Renal cortex interstitium (tissue), 11 donors: Measurements from ENCODE around the gene ATP6V1G2. TPM values are rescaled to one million over a fixed set of nuclear protein-coding genes. Genes with fewer than 3 reads are reported as not detected.

Experiments
- DNase-seq, 11 donors: peaks; one replicate each; pipeline ENCODE4 v3.0.0-alpha.2; 2013; ENCODE audit warnings: low read depth in 9 of 11, low spot score in 4 of 11; ENCODE audit errors: extremely low read depth in 1 of 11
- polyA plus RNA-seq, 3 donors: library from polyadenylated mRNA; unstranded; fragments of 120-200 nt; gene quantifications; one replicate each; pipeline ENCODE4 v1.2.1, GENCODE V29; 2013; ENCODE audit not compliant: insufficient read length in 3 of 3

The ATP6V1G2 gene
- polyA plus RNA-seq, 3 donors: 5.9 to 11.5 (median 11.0) TPM

DNA sequence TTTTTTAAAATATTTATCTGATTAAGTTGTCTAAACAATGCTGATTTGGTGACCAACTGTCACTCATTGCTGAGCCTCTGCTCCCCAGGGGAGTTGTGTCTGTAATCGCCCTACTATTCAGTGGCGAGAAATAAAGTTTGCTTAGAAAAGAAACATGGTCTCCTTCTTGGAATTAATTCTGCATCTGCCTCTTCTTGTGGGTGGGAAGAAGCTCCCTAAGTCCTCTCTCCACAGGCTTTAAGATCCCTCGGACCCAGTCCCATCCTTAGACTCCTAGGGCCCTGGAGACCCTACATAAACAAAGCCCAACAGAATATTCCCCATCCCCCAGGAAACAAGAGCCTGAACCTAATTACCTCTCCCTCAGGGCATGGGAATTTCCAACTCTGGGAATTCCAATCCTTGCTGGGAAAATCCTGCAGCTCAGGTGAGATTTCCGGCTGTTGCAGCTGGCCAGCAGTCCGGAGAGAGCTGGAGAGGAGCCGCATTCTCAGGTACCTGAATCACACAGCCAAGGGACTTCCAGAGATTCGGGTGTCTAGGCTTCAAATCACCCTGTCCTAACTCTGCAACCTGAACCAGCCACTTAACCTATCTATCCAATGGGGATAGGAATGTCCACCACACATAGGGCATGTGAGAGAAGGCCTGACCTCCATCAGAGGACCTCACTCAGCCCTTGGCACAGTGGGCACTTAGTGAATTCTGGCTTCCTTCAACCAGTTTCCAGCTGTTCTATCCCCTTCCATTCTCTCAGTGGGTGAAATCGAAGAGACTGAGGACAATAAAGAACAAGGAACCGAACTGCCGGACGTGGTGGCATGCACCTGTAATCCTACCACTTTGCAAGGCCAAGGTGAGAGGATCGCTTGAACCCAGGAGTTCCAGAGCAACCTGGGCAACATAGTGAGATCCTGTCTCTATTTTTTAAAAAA is 32.0 kb upstream of the ATP6V1G2 start:
- no peak for DNase-seq

DNA sequence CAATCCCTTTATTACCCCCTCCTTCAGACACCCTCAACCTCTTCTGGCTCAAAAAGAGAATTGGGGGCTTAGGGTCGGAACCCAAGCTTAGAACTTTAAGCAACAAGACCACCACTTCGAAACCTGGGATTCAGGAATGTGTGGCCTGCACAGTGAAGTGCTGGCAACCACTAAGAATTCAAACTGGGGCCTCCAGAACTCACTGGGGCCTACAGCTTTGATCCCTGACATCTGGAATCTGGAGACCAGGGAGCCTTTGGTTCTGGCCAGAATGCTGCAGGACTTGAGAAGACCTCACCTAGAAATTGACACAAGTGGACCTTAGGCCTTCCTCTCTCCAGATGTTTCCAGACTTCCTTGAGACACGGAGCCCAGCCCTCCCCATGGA is 31.2 kb upstream of the ATP6V1G2 start:
- no peak for DNase-seq

DNA sequence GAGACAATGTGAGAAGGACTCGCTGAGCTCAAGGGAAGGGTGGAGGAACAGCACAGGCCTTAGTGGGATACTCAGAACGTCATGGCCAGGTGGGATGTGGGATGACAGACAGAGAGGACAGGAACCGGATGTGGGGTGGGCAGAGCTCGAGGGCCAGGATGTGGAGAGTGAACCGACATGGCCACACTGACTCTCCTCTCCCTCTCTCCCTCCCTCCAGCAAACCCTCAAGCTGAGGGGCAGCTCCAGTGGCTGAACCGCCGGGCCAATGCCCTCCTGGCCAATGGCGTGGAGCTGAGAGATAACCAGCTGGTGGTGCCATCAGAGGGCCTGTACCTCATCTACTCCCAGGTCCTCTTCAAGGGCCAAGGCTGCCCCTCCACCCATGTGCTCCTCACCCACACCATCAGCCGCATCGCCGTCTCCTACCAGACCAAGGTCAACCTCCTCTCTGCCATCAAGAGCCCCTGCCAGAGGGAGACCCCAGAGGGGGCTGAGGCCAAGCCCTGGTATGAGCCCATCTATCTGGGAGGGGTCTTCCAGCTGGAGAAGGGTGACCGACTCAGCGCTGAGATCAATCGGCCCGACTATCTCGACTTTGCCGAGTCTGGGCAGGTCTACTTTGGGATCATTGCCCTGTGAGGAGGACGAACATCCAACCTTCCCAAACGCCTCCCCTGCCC is 30.6 kb upstream of the ATP6V1G2 start:
- DNase-seq: no peak

DNA sequence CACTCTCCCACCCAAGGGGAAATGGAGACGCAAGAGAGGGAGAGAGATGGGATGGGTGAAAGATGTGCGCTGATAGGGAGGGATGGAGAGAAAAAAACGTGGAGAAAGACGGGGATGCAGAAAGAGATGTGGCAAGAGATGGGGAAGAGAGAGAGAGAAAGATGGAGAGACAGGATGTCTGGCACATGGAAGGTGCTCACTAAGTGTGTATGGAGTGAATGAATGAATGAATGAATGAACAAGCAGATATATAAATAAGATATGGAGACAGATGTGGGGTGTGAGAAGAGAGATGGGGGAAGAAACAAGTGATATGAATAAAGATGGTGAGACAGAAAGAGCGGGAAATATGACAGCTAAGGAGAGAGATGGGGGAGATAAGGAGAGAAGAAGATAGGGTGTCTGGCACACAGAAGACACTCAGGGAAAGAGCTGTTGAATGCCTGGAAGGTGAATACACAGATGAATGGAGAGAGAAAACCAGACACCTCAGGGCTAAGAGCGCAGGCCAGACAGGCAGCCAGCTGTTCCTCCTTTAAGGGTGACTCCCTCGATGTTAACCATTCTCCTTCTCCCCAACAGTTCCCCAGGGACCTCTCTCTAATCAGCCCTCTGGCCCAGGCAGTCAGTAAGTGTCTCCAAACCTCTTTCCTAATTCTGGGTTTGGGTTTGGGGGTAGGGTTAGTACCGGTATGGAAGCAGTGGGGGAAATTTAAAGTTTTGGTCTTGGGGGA is 29.7 kb upstream of the ATP6V1G2 start:
- DNase-seq: no peak

DNA sequence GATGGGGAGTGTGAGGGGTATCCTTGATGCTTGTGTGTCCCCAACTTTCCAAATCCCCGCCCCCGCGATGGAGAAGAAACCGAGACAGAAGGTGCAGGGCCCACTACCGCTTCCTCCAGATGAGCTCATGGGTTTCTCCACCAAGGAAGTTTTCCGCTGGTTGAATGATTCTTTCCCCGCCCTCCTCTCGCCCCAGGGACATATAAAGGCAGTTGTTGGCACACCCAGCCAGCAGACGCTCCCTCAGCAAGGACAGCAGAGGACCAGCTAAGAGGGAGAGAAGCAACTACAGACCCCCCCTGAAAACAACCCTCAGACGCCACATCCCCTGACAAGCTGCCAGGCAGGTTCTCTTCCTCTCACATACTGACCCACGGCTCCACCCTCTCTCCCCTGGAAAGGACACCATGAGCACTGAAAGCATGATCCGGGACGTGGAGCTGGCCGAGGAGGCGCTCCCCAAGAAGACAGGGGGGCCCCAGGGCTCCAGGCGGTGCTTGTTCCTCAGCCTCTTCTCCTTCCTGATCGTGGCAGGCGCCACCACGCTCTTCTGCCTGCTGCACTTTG is 29.0 kb upstream of the ATP6V1G2 start, which contains the start of gene TNF:
Gene TNF (plus strand): TSS at position 231 of the 567 bp plus-strand sequence. CDS start 177 bp downstream, at position 408.
- no peak for DNase-seq

DNA sequence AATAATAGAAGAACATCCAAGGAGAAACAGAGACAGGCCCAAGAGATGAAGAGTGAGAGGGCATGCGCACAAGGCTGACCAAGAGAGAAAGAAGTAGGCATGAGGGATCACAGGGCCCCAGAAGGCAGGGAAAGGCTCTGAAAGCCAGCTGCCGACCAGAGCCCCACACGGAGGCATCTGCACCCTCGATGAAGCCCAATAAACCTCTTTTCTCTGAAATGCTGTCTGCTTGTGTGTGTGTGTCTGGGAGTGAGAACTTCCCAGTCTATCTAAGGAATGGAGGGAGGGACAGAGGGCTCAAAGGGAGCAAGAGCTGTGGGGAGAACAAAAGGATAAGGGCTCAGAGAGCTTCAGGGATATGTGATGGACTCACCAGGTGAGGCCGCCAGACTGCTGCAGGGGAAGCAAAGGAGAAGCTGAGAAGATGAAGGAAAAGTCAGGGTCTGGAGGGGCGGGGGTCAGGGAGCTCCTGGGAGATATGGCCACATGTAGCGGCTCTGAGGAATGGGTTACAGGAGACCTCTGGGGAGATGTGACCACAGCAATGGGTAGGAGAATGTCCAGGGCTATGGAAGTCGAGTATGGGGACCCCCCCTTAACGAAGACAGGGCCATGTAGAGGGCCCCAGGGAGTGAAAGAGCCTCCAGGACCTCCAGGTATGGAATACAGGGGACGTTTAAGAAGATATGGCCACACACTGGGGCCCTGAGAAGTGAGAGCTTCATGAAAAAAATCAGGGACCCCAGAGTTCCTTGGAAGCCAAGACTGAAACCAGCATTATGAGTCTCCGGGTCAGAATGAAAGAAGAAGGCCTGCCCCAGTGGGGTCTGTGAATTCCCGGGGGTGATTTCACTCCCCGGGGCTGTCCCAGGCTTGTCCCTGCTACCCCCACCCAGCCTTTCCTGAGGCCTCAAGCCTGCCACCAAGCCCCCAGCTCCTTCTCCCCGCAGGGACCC is 28.0 kb upstream of the ATP6V1G2 start:
- no peak for DNase-seq

DNA sequence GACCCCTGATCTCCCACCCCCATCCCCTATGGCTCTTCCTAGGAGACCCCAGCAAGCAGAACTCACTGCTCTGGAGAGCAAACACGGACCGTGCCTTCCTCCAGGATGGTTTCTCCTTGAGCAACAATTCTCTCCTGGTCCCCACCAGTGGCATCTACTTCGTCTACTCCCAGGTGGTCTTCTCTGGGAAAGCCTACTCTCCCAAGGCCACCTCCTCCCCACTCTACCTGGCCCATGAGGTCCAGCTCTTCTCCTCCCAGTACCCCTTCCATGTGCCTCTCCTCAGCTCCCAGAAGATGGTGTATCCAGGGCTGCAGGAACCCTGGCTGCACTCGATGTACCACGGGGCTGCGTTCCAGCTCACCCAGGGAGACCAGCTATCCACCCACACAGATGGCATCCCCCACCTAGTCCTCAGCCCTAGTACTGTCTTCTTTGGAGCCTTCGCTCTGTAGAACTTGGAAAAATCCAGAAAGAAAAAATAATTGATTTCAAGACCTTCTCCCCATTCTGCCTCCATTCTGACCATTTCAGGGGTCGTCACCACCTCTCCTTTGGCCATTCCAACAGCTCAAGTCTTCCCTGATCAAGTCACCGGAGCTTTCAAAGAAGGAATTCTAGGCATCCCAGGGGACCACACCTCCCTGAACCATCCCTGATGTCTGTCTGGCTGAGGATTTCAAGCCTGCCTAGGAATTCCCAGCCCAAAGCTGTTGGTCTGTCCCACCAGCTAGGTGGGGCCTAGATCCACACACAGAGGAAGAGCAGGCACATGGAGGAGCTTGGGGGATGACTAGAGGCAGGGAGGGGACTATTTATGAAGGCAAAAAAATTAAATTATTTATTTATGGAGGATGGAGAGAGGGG is 27.1 kb upstream of the ATP6V1G2 start:
- no peak for DNase-seq

DNA sequence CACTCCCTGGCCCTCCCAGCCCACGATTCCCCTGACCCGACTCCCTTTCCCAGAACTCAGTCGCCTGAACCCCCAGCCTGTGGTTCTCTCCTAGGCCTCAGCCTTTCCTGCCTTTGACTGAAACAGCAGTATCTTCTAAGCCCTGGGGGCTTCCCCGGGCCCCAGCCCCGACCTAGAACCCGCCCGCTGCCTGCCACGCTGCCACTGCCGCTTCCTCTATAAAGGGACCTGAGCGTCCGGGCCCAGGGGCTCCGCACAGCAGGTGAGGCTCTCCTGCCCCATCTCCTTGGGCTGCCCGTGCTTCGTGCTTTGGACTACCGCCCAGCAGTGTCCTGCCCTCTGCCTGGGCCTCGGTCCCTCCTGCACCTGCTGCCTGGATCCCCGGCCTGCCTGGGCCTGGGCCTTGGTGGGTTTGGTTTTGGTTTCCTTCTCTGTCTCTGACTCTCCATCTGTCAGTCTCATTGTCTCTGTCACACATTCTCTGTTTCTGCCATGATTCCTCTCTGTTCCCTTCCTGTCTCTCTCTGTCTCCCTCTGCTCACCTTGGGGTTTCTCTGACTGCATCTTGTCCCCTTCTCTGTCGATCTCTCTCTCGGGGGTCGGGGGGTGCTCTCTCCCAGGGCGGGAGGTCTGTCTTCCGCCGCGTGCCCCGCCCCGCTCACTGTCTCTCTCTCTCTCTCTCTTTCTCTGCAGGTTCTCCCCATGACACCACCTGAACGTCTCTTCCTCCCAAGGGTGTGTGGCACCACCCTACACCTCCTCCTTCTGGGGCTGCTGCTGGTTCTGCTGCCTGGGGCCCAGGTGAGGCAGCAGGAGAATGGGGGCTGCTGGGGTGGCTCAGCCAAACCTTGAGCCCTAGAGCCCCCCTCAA is 25.9 kb upstream of the ATP6V1G2 start, which contains the start of gene LTA:
Gene LTA (plus strand): TSS at position 249 of the 871 bp plus-strand sequence. CDS start 454 bp downstream, at position 703.
- no peak for DNase-seq

DNA sequence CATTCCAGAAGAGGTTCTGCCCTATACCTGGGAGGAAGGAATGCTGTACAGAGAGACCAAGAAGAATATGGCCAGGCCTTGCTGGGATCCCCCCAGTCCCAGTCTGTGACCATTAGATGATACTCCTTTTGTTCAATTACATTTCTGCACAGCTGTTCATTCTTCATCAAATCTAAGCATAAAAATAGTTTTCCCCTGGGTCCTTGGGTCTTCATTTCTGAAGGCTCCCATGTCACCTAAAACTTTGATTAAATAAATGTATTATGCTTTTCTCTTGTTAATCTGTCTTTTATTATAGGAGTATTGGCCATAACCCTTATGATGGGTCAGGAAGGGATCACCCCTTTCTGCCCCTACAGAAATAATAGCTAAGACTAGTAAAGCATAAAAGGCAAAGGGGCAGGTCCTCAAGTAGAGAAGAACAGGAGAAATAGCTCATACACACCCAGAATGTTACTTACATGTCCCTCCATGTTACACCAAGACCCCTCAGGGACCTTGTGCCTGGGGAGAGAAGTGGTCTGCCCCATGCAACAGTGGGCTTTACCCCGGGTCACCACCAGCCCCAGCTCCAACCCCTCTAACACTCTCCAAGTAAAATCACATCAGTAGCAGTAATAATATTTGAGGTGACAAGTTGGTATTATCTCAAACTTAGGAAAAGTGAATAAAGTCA is 23.6 kb upstream of the ATP6V1G2 start:
- DNase-seq: no peak

DNA sequence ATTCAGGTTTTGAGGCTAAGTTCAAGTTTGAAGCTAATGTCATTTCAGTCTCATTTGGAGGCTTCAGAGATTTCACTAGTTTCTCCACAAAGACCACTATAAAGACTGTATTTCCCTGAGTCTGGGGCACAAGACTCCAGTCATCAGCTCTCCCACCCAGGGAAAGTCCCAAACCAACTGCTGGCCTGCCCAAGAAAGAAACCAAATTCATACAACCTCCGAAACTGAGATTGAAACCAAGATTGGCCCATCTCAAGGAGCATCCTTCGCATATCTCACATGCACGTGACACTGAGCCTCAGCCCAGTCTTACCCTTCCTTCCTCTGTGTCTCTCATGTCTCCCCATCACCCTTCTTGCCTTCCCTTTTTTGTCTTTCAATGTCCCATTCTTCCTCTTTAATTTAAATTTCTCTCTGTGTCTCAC is 22.1 kb upstream of the ATP6V1G2 start:
- DNase-seq: no peak

DNA sequence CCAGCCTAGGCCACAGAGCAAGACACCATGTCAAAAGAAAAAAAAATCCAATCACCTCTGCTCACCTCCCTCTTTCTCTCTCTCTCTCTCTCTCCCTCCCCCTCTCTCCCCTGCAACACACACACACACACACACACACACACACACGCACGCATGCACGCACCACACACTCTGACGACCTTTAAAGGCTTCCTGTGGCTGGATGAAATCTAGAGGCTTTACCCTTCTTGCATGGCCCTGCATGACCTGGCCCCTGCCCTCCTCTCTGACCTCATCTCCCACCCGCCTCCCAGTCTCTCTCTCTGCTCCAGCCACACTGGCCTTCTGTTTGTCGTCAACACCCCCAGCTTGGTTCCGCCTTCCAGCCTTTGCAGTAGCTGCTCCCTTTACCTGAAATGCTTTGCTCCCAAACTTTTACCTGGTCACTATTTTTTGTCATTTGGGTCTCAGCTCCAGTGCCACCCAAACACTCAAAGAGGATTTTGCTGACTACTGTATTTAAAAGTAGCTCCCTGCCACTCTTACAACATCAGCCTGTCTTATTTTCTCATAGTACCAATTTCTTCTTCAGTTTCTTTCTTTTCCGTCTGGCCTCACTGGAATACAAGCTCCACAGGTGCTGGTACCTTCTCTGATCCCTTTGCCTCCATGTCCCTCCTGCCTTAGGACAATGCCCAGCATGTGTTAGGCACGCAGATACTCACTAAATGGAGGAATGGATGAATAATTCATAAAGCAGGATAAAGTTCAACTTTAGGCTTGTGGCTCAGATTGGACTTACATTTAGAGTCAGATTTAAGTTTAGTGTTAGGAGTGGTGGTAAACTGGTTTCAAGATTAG is 21.3 kb upstream of the ATP6V1G2 start:
- DNase-seq: no peak

DNA sequence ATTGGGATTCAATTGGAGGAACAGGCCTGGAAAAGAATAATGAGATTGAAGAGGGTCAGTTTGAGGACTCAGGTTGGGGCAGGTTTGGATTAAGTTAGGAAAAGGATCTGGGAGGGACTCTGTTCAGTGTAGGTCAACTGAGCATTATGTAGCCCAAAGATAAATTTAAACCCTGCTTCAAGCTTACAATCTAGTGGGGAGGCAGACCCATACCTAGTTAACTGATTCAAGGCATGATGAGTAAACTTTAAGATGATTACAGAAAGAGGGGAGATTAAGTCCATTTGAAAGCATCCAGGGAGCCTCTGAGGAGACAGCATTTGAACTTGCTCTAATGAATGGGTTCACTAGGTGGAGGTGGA is 14.3 kb upstream of the ATP6V1G2 start:
- no peak for DNase-seq

DNA sequence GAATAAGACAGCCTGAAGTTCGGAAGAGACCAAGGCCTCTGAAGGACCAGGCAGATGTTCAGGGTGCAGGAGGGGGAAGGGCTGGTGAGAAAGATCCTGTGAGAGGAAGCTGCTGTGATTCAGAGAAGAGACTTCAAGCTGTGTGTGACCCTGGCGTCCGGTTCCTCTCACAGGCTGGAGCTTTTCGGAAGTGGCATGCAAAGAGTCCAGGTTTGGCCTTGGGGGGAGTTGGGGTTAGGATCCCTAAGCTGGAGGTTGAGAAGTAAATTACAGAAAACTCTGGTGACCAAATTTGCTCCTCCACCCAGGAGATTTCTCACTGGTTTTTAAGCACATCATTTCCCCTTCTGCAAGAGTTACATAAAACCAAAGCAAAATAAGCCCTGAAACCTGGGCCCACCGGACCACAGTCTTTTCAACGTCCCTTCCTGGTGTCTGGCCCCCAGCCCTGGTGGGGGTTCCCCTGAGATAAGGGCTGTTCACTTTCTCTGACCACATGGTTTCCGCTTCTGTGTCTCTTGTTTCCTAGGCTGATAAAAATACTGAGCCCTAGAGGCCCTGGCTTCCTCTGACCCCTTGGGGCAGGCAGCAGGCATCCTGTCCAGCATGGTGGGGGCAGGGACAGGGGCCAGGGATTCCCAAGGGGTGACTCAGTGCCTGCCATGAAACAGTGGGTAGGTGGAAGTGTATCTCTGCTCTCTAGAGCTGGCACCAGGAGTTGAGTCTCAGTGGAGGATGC is 13.7 kb upstream of the ATP6V1G2 start:
- no peak for DNase-seq

DNA sequence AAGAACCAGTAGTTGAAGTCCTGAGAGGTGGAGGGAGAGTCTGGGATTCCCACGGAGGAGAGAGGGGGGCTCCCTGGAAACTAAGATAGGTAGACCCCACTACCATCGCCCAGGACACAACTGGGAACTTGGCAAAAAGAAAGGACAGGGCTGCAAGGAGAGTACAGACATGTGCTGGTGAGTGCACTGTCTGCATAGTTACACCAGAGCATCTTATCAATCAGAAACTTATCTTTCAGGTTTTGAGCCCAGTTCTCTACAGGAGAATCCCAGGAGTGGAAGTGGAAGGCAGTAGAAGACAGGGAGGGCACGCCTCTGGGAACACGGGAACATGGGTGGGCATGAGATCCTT is 13.2 kb upstream of the ATP6V1G2 start:
- DNase-seq: no peak
